AG04449 (cell line): ENCODE results near the gene GTF3C2.
A peak's percentile ranks its signal among the peaks of the same experiment; 100 is the strongest.

Experiments
- CTCF ChIA-PET: fragments of 350-600 bp; formaldehyde crosslinking; extraction: SDS; loops from one replicate; lab custom pipeline; 2021; ENCODE audit warnings: antibody characterized with exemption; lab: Yijun Ruan, JAX
- POLR2A ChIA-PET: fragments of 400-600, 350-600 bp; formaldehyde crosslinking; extraction: SDS; loops from one replicate; lab custom pipeline; 2020; ENCODE audit warnings: antibody characterized with exemption, inconsistent platforms; lab: Yijun Ruan, JAX
- DNase-seq: peaks from one replicate; pipeline ENCODE4 v3.0.0-alpha.2; 2010; ENCODE audit warnings: low read depth, low spot score
- H3K4me3 ChIP-seq: 2 replicates; pipeline ENCODE4 v1.5.1; 2011; ENCODE audit warnings: low read depth, mild to moderate bottlenecking, control low read depth, low read length
- CTCF ChIP-seq: IDR thresholded peaks from one replicate; pipeline ENCODE4 v1.5.1; 2011; ENCODE audit warnings: mild to moderate bottlenecking, moderate library complexity, low read length, control low read depth, inconsistent platforms; ENCODE audit not compliant: insufficient read depth; ENCODE audit errors: missing control alignments

GTF3C2 gene

GRCh38 chr2:27378096-27378808 is 21.7 kb upstream of the GTF3C2 start:
- DNase-seq = no peak
- CTCF ChIA-PET = interaction anchor here (1.6 to 3.9 kb wide), 4 partner anchors 7 to 305 kb away, joined by 3 to 15 read pairs (median 14); partner anchors contain the start of gene SNX17

DNA sequence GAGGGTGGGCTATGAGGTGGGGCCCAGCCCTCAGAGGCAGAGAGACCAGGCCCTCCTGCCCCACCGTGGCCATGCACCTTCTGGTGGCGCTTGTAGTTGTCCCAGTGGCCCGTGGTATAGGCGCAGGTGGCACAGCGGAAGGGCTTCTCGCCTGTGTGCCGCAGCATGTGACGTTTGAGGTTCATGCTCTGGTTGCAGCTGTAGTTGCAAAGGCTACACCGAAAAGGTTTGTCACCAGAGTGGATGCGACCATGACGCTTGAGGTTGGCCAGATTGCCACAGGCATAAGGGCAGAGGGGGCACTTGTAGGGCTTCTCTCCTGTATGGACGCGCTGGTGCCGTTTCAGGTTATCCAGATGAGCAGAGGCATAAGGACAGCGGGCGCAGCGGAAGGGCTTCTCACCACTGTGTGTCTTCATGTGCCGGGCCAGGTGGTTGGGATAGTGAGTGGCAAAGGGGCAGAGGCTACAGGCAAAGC is 21.1 kb upstream of the GTF3C2 start:
- no peak for TF ChIP-seq CTCF
- ChIA-PET POLR2A (interaction anchor here (0.5 to 3.5 kb wide), 2 partner anchors 7 to 105 kb away, joined by 3 to 32 read pairs; partner anchors contain the start of genes EIF2B4 and SNX17), CTCF (interaction anchor here (1.6 to 3.3 kb wide), 2 partner anchors 57 kb away, joined by 3 to 14 read pairs; no protein-coding TSS in a partner anchor)
- DNase-seq = no peak
- no peak overlapping the region for H3K4me3 ChIP-seq

More at GRCh38 chr2:27378096-27378808, 21.7 kb upstream of the GTF3C2 start:
- H3K4me3 ChIP-seq = no peak overlapping the region
- POLR2A ChIA-PET = interaction anchor here (3.5 kb wide), 1 partner anchor 8 kb away, joined by 32 read pairs; the partner anchor contains the start of genes EIF2B4 and SNX17
- TF ChIP-seq CTCF = peak; percentile 33

GRCh38 chr2:27376866-27377617 is 20.5 kb upstream of the GTF3C2 start:
- POLR2A ChIA-PET = interaction anchor here (0.5 kb wide), 1 partner anchor 104 kb away, joined by 3 read pairs; no protein-coding TSS in a partner anchor
- no peak for DNase-seq
- CTCF ChIA-PET = interaction anchor here (1.3 to 3.3 kb wide), 3 partner anchors 56 to 307 kb away, joined by 3 to 14 read pairs (median 3); no protein-coding TSS in a partner anchor
- no peak for TF ChIP-seq CTCF
- H3K4me3 ChIP-seq = no peak overlapping the region

GRCh38 chr2:27376151-27376865 is 19.7 kb upstream of the GTF3C2 start:
- H3K4me3 ChIP-seq = no peak overlapping the region
- DNase-seq = no peak
- CTCF ChIA-PET = interaction anchor here (1.3 to 1.6 kb wide), 2 partner anchors 58 to 307 kb away, joined by 3 read pairs; no protein-coding TSS in a partner anchor
- POLR2A ChIA-PET = no interaction called here
- no peak for TF ChIP-seq CTCF

- POLR2A ChIA-PET = no interaction called here
- DNase-seq = no peak
- TF ChIP-seq CTCF = no peak
- no peak overlapping the region for H3K4me3 ChIP-seq
- CTCF ChIA-PET = no interaction called here
These were observed 19.0 kb upstream of the GTF3C2 start for GRCh38 chr2:27375513-27376099.
